ENCODE results near the gene SYCP2.
"Not testable (repeated sequence)": the region's sequence is repeated elsewhere in the genome, so short reads cannot be mapped to it uniquely, and the experiment has no call there.

SYCP2 gene

DNA sequence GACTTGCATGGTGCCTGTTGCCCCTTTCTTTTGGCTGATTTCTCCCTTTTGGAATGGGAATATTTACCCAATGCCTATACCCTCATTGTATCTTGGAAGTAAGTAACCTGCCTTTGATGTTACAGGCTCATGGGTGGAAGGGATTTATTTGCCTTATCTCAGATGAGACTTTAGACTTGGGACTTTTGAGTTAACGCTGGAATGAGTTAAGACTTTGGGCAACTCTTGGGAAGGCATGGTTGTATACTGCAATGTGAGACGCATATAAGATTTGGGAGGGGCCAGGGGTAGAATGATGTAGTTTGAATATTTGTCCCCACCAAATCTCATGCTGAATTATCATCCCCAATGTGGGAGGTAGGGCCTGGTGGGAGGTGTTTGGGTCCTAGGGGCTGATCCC, 75.5 kb downstream of the SYCP2 start:
- DNase-seq (ENCODE audit: extremely low read depth, low read depth) = no peak
- no peak for TF ChIP-seq CTCF (IDR thresholded peaks at IDR 0.05; ENCODE audit: low read depth, low read length)

- DNase-seq (ENCODE audit: extremely low read depth, low read depth) = not testable (repeated sequence)
Observed at GRCh38 chr20:59856941-59857340, 76.5 kb downstream of the SYCP2 start.

GRCh38 chr20:59856526-59856925, 76.9 kb downstream of the SYCP2 start:
- DNase-seq (ENCODE audit: extremely low read depth, low read depth) = not testable (repeated sequence)

DNA sequence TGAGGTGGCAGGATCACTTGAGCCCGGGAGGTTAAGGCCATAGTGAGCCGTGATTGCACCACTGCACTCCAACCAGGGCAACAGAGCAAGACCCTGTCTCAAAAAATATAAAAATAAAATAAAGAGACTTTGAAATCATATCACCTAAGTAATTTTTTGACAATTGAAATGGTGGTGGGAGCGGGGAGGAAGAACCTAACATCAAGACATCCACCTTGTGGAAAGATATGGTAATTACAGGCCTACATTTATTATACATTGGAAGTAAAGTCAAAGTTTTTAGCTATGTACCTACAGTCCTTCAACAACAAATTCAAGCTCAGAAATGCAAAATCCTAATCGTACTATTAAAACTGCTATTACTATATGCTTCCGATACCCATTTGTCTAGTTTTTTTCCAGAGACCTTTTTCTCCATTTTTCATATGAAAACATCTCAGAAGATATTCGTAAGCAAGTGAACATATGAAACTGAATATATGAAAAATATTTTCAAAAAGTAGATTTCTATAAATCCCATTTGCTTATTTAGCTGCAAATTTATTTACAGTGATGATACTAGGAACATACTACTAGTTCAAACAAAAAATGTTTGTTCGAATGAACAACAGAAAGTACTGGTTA, 83.3 kb downstream of the SYCP2 start:
- peak; percentile 7 for DNase-seq (ENCODE audit: extremely low read depth, low read depth)
- peak; percentile 53 for TF ChIP-seq CTCF (IDR thresholded peaks at IDR 0.05; ENCODE audit: low read depth, low read length)

DNA sequence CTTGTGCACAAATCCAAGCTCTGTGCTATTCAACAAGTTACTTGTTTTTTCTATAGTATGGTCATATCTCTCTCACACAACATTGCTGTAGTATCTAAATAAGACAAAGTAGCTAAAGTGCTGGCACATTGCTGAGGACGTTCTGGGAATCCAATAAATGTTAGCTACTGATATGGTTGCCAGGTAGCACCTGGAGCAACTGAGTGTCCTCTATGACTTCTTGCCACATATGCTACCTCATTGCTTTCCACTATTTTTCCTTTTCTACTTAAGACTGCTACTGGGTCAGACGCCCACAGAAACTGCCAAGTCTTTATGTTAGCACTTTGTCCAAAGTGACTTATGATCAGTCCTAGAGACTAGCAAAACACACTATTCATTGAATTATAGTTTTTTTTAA, 85.3 kb downstream of the SYCP2 start:
- DNase-seq (ENCODE audit: extremely low read depth, low read depth) = no peak
- no peak for TF ChIP-seq CTCF (IDR thresholded peaks at IDR 0.05; ENCODE audit: low read depth, low read length)

GRCh38 chr20:59845472-59845871, 88.0 kb downstream of the SYCP2 start:
- TF ChIP-seq CTCF (IDR thresholded peaks at IDR 0.05; ENCODE audit: low read depth, low read length) = no peak
- DNase-seq (ENCODE audit: extremely low read depth, low read depth) = no peak

GRCh38 chr20:59839400-59839799, 94.0 kb downstream of the SYCP2 start:
- DNase-seq (ENCODE audit: extremely low read depth, low read depth) = no peak
- TF ChIP-seq CTCF (IDR thresholded peaks at IDR 0.05; ENCODE audit: low read depth, low read length) = no peak

GRCh38 chr20:59837623-59838394, 95.6 kb downstream of the SYCP2 start:
- TF ChIP-seq CTCF (IDR thresholded peaks at IDR 0.05; ENCODE audit: low read depth, low read length) = no peak

More at GRCh38 chr20:59837623-59838394, 95.6 kb downstream of the SYCP2 start:
- DNase-seq (ENCODE audit: extremely low read depth, low read depth) = no peak
